KBM-7 (cell line): ENCODE data around the gene LARGE1.

ENCODE experiments used
- DNase-seq: peaks from one replicate; pipeline ENCODE4 v3.0.0-alpha.2; 2015
- in situ Hi-C: fragments of 300-500 bp; cut with MboI; formaldehyde crosslinking; loops from 2 replicates; pipeline ENCODE4 v1.14.3; 2020; ENCODE audit warnings: low sequenced_read_pairs, low pct_unique_long_range_greater_than_20kb, mixed read lengths

LARGE1 gene

DNA sequence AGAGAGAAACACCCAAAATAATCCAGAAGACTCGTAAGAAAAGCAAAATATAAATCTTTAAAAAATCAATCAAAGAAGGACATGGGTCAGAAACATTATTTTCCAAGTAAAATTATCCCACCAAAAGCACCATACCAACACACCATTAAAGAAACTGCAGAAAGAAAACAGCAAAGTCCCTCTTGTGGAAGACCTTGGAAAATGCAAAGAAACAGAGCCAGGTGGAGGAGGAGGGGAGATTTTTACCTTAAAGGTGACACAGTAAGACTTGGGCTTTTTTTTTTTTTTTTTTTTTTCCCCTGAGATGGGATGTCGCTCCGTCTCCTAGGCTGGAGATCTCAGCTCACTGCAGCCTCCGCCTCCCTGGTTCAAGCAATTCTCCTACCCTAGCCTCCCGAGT lies 123.8 kb downstream of the LARGE1 start:
- in situ Hi-C loops = no loop called here
- no peak for DNase-seq

DNA sequence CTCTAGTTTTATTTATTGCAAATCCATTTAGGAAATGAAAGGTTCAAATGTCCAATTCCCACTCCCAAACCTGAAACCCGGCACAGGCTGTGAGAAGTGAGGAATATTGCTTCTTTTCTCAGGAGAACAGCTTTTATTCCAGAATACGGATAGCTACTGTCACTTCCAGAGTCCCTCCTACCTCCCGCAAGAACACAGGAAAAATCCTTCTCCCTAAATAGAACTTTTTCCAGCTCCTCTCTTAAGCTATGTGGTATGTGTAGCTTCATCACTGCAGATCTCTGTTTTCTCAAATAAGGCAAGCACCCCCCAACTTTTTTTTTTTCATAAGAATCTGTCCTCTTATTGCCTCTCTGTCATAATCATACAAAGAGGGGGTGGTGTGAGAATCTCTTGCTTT lies 126.8 kb downstream of the LARGE1 start:
- in situ Hi-C loops = no loop called here

GRCh38 chr22:33792832-33793231 lies 127.4 kb downstream of the LARGE1 start:
- DNase-seq = no peak
- in situ Hi-C loops = no loop called here

More for the DNA sequence above, 126.8 kb downstream of the LARGE1 start:
- DNase-seq = no peak

- no peak for DNase-seq
- in situ Hi-C loops = no loop called here
Observed at GRCh38 chr22:33789690-33790253, 130.5 kb downstream of the LARGE1 start.

- in situ Hi-C loops = no loop called here
- no peak for DNase-seq
Observed at GRCh38 chr22:33788927-33789326, 131.3 kb downstream of the LARGE1 start.

- in situ Hi-C loops = no loop called here
Observed at GRCh38 chr22:33787645-33788456, 132.4 kb downstream of the LARGE1 start.

GRCh38 chr22:33786149-33786548 lies 134.1 kb downstream of the LARGE1 start:
- no peak for DNase-seq
- in situ Hi-C loops = no loop called here

More at GRCh38 chr22:33787645-33788456, 132.4 kb downstream of the LARGE1 start:
- no peak for DNase-seq

DNA sequence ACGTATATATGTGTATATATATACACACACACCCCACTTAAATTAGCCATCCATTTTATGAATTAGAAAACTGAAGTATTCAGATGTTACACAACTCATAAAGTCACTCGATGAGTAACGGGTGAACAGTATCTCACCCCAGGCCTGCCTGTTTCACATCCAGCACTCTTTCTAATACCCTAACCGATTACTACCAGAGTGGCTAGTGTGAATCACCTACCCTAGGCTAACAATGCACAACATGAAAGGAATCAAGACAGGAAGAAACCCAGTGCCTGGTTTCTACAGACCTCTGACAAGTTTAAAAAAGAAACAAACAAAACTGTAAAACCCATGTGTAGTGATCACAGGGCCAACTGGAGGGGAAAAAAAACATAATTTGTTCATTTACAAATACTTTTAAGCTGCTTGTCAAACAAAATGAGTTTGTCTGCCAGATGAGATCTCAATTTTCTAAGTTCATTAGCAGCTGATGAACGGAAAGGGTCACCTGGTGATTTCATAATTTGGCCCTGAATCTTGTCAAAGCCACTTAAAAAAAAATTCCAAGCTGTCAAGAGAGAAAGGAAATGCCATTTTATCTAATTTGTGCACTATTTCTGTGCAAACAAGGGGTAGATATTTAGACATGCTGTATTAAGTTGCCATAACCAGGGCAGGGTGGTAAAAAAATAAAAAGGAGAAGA lies 134.8 kb downstream of the LARGE1 start:
- in situ Hi-C loops = no loop called here

GRCh38 chr22:33781411-33781810 lies 138.9 kb downstream of the LARGE1 start:
- in situ Hi-C loops = no loop called here

More for the DNA sequence above, 134.8 kb downstream of the LARGE1 start:
- DNase-seq = no peak

DNA sequence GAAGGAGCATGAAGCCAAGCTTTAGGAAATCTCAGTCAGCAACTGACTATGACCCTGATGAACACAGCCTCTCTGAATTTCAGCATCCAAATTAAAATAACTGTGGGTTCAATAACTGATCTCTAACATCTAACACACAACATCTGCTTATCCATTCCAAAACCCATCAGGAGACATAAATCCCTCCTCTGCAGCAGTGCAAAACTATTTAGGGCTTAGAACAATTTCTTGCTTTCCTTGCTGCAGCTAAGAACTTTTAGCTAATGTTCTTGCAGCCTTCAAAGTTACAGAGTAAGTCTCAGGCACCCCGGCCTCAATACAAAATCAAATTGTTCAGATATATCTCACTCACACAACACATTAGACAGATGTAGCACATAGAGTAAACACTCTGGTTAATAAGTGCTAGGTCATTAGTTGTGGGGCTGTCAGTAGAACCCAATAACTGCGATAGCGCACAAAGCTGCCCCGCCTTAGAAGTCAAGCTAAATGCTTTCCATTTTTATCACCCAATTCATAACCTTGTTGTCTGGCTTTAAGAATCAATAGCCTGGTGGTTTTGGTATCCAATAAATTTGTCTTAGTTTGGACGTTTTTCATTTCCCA lies 139.6 kb downstream of the LARGE1 start:
- in situ Hi-C loops = no loop called here
- no peak for DNase-seq

More at GRCh38 chr22:33781411-33781810, 138.9 kb downstream of the LARGE1 start:
- no peak for DNase-seq

GRCh38 chr22:33779243-33779642 lies 141.0 kb downstream of the LARGE1 start:
- DNase-seq = no peak
- in situ Hi-C loops = no loop called here

GRCh38 chr22:33776491-33776890 lies 143.8 kb downstream of the LARGE1 start:
- DNase-seq = no peak
- in situ Hi-C loops = no loop called here

DNA sequence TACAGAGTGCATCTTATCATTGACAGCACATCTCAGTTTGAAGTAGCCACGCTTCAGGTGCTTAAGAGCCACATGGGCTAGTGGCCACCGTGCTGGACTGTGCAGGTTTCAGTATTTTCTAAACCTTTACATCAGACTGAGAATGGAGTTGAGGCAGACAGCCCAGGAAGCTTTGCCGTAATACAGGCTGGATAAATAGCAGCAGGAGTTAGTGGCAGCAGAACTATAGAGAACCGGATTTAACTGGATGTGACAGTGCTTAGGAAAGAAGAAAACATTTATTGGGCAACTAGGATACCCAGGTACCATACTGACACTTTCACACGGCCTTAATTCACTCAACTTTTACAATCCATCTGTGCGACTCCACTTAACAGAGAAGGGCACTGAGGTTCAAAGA lies 145.5 kb downstream of the LARGE1 start:
- no peak for DNase-seq
- in situ Hi-C loops = no loop called here

- in situ Hi-C loops = no loop called here
- DNase-seq = no peak
Observed at GRCh38 chr22:33772745-33773144, 147.5 kb downstream of the LARGE1 start.

DNA sequence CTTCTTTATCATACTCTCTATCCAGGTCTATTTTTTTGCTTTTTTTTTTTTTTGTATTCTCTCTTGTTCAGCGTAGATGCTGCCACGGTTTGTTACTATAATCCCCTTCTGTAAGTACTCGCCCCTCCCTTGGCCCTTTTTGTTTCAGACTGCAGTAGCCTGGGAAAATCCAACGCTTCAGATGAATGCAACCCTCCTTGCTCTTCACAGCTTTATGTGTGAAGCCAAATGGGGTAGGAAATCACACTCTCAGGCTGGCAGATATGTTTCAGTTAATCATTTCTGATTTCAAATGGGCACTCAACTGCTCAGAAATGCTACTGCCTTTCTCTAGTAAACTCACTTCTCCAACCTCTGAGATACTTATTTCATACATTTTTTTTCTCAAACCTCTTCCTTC lies 149.1 kb downstream of the LARGE1 start:
- no peak for DNase-seq
- in situ Hi-C loops = no loop called here

DNA sequence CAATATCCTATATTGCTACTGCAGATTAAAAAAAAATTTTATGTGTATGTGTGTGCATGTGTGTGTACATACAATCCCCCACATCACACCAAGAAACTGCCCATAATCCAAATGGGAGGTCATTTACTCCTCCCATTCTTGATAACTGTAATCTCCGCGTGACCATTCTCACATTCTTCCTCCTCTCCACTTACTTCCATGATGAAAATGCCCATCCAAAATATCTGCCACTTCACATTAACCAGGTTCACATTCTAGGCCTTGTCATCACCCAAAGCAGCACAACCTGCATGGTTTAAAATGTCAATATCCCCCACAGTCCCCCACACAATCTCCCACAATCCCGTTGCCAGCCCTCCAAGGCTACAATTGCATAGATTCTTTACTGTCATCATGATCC lies 149.6 kb downstream of the LARGE1 start:
- DNase-seq = no peak

DNA sequence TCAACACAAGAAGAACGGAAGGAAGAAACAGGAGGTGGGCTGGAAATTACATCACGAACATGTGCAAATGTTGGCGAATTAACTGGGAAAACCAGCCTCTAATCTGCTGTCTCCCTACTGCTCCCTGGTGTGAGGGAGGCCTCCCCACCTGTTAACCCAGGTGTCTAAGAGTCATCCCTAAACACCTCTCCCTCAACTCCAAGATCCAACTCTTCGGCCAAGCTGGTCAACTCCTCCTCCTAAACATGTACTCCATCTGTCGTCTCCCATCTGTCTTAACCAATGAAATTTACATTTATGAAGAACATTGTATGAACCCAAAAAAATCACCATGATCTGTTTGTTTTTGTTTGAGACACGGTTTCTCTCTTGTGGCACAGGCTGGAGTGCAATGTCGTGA lies 154.2 kb downstream of the LARGE1 start:
- in situ Hi-C loops = no loop called here
- DNase-seq = no peak

More for the DNA sequence above, 149.6 kb downstream of the LARGE1 start:
- in situ Hi-C loops = no loop called here

DNA sequence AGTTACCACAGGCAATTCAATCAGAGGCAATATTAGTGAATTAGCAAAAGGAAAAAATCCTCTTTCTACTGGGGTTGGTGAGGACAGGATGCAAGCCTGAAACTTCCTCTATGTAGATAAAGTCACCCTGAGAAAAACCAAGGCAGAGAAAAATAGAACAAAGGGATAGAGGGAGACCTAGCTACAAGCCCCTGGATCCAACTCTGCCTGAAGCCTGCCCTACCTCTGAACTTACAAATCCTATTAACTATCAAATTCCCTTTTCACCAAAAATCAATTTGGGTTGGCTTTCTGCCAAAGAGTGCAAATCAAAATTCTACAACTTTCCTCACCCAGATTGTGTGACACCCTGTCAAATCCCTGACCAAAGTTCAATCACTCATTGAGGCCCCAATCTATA lies 161.3 kb downstream of the LARGE1 start:
- in situ Hi-C loops = no loop called here
- DNase-seq = no peak

DNA sequence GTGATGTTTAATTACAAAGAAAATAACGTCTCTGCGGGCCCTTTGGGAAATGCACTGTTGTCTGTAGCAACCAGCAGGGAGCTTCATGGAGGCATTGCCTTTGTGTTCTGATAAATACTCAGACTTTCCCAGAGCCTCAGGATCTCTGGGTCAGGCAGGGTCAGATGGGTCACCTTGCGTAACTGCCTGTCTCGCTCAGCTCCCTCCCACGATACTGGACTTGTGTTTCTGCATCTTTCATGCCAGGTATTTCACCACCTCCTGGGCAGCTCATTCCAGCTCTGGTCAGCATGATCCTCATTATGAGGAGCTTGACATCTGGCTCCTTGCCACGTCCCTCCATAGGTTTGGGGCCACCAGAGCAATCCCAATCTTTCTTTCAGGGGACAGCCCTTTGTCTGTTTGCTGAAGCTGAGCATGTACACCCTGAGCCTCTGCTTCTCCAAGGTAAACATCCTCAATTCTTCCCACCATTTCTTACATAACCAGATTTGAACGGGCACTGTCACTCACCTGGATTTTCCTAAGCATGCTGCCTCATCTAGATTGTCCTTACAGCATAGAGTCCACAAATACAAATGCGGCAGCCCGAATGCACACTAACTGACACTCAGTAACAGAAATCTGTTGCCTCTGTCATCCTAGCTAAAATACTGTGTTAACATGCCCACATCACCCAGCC lies 162.3 kb downstream of the LARGE1 start:
- in situ Hi-C loops = no loop called here
- DNase-seq = no peak
